ENCODE results near the gene DAPP1. TPM values are rescaled to one million over a fixed set of nuclear protein-coding genes. Genes with fewer than 3 reads are reported as not detected.

DAPP1 gene
- total RNA-seq, 1 donor from 2014 or later = not detected

DNA sequence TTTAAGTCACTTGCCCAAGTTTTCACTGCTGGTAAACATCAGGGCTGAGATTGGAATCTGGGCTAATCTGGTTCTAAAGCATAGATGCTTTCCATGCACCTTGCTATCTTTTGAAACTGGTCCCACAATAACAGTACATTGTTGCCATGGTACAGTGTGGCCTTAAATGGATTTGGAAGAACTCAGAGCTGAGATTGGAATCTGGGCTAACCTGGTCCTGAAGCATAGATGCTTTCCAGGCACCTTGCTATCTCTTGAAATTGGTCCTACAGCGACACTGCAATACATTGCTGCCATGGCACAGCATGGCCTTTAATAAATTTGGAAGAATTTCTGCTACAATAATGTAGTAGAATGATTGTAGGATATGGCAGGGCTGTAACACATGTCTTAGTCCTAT is 28.6 kb downstream of the DAPP1 start:
- TF ChIP-seq, protein P1, sequence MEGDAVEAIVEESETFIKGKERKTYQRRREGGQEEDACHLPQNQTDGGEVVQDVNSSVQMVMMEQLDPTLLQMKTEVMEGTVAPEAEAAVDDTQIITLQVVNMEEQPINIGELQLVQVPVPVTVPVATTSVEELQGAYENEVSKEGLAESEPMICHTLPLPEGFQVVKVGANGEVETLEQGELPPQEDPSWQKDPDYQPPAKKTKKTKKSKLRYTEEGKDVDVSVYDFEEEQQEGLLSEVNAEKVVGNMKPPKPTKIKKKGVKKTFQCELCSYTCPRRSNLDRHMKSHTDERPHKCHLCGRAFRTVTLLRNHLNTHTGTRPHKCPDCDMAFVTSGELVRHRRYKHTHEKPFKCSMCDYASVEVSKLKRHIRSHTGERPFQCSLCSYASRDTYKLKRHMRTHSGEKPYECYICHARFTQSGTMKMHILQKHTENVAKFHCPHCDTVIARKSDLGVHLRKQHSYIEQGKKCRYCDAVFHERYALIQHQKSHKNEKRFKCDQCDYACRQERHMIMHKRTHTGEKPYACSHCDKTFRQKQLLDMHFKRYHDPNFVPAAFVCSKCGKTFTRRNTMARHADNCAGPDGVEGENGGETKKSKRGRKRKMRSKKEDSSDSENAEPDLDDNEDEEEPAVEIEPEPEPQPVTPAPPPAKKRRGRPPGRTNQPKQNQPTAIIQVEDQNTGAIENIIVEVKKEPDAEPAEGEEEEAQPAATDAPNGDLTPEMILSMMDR (IDR thresholded peaks at IDR 0.05) = no peak
- DNase-seq (ENCODE audit: low spot score) = no peak
- no peak overlapping the region for H3K4me3 Mint-ChIP-seq (ENCODE audit: unreplicated experiment)
- H3K4me1 Mint-ChIP-seq (ENCODE audit: low read depth) = peaks cover 2% of the 10 kb centered on the region
- no peak overlapping the region for H3K27ac Mint-ChIP-seq (ENCODE audit: unreplicated experiment)
- no peaks in the 10 kb centered on the region for H3K36me3 Mint-ChIP-seq (ENCODE audit: low read depth)
- H3K9me3 Mint-ChIP-seq (ENCODE audit: low read depth) = no peaks in the 10 kb centered on the region
- H3K27me3 Mint-ChIP-seq (ENCODE audit: low read depth) = peaks cover 5% of the 10 kb centered on the region

DNA sequence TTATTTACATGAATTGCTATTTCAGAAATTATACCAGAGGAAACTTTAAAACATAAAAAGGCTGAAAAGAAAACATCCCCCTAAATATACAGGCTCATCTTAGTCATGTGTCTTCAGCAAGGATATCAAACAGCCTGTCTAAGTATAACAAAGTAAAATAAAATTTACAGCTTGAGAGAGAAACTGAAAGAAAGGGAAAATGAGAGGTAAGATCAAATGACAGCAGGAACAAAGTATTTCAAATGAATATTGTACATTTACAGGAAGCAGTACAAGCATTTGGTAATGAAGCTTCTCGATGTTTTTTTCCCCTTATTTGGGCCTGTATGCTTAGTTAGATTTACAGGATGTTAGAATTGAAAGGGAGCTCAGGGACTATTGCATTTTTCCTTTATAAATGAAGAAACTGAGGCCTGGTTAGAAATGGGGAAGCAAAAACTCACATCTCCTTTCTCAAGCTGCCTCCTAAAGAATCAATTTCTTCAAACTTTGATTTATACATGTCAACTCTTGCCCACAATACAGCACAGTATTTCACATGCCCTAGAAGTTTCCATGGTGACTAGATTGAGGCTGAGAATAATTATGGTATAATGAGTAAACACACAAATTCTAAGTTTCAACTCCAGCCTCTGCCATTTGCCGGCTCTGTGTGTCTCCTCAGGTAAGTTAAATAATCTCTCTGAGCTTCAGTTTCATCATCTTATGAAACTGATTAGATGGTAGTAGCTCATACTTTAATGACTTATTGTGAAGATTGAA is 29.3 kb downstream of the DAPP1 start:
- no peaks in the 10 kb centered on the region for H3K9me3 Mint-ChIP-seq (ENCODE audit: low read depth)
- H3K27me3 Mint-ChIP-seq (ENCODE audit: low read depth) = peaks cover 4% of the 10 kb centered on the region
- TF ChIP-seq, protein P1 (IDR thresholded peaks at IDR 0.05) = no peak
- H3K27ac Mint-ChIP-seq (ENCODE audit: unreplicated experiment) = no peak overlapping the region
- no peak for DNase-seq (ENCODE audit: low spot score)
- H3K36me3 Mint-ChIP-seq (ENCODE audit: low read depth) = no peaks in the 10 kb centered on the region
- peaks cover 2% of the 10 kb centered on the region for H3K4me1 Mint-ChIP-seq (ENCODE audit: low read depth)
- H3K4me3 Mint-ChIP-seq (ENCODE audit: unreplicated experiment) = no peak overlapping the region

DNA sequence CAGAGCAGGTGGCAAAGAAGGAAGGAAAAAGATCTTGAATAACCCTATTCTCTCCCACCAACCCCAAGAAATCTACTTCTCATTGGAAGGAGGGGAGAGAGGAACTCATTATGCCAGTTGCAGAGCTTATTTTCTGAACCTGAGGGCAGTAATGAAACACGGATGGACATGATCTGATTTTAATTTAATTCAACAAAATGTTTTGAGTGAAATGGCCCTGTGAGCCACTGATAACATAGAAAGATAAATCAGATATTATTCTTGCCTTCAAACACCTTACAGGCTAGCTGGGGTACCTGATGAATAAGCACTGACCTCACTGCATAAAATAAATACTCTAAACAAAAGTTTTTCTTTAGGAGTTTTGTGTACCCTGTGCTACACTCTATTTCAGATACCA is 30.3 kb downstream of the DAPP1 start:
- H3K36me3 Mint-ChIP-seq (ENCODE audit: low read depth) = no peaks in the 10 kb centered on the region
- no peak for DNase-seq (ENCODE audit: low spot score)
- H3K4me1 Mint-ChIP-seq (ENCODE audit: low read depth) = peaks cover 2% of the 10 kb centered on the region
- H3K4me3 Mint-ChIP-seq (ENCODE audit: unreplicated experiment) = no peak overlapping the region
- no peaks in the 10 kb centered on the region for H3K9me3 Mint-ChIP-seq (ENCODE audit: low read depth)
- H3K27ac Mint-ChIP-seq (ENCODE audit: unreplicated experiment) = no peak overlapping the region
- TF ChIP-seq, protein P1 (IDR thresholded peaks at IDR 0.05) = no peak
- H3K27me3 Mint-ChIP-seq (ENCODE audit: low read depth) = peaks cover 7% of the 10 kb centered on the region

DNA sequence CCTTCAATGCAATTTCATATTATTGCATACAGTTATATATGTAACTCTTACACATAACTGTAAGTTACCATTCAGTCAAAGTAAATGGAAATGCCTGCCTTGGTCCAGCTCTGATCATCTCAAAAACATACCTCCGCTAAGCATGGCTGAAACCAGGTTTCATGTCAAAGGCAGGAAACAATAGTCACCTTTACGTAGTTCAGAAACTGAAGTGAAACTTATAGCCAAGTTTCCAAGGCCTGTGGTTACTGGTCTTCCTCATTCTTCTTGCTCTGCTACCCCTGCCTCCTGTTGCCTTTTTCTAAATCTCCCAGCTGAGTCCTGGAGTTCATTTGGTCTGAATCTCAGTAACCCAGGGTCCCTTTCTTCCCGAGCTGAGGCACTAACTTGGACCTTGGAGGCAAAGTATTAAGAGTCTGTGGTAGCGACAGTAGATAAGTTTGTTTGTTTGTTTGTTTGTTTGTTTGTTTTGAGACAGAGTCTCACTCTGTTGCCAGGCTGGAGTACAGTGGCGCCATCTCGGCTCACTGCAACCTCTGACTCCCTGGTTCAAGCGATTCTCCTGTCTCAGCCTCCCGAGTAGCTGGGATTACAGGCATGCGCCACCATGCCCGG is 30.8 kb downstream of the DAPP1 start:
- Mint-ChIP-seq H3K36me3 (ENCODE audit: low read depth) (no peaks in the 10 kb centered on the region), H3K9me3 (ENCODE audit: low read depth) (no peaks in the 10 kb centered on the region), H3K4me3 (ENCODE audit: unreplicated experiment) (no peak overlapping the region), H3K27me3 (ENCODE audit: low read depth) (peaks cover 7% of the 10 kb centered on the region), H3K27ac (ENCODE audit: unreplicated experiment) (no peak overlapping the region), H3K4me1 (ENCODE audit: low read depth) (peaks cover 2% of the 10 kb centered on the region)
- TF ChIP-seq, protein P1 (IDR thresholded peaks at IDR 0.05) = no peak
- no peak for DNase-seq (ENCODE audit: low spot score)

DNA sequence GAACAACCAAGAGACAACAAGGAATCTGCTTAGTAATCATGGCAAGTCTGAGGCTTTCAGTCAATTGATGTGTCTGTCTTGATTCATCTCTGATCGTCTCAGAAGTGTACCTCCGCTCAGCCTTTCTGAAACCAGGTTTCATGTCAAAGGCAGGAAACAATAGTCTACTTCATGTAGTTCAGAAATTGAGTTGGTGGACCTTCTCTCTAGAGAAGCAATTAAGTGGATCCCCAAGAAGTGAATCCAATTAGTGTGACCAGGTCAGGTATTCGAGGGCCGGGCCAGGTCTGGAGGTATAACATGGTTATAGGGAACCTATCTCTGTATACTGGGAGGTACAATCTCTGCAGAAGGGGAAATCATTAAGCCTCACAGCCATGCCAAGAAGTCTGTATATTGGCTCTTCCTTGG is 32.0 kb downstream of the DAPP1 start:
- TF ChIP-seq, protein P1 (IDR thresholded peaks at IDR 0.05) = no peak
- Mint-ChIP-seq H3K27me3 (ENCODE audit: low read depth) (peaks cover 7% of the 10 kb centered on the region), H3K36me3 (ENCODE audit: low read depth) (no peaks in the 10 kb centered on the region), H3K4me1 (ENCODE audit: low read depth) (peaks cover 2% of the 10 kb centered on the region), H3K9me3 (ENCODE audit: low read depth) (no peaks in the 10 kb centered on the region), H3K4me3 (ENCODE audit: unreplicated experiment) (no peak overlapping the region), H3K27ac (ENCODE audit: unreplicated experiment) (no peak overlapping the region)
- no peak for DNase-seq (ENCODE audit: low spot score)

All from chondrocyte (in vitro differentiated cells).